Fibroblast of upper back skin (primary cell): ENCODE measurements around the gene IL1A.

Experiments used
- DNase-seq: peaks from one replicate; pipeline ENCODE4 v3.0.0-alpha.2; 2013

The IL1A gene

GRCh38 chr2:112724591-112725525, 59.4 kb downstream of the IL1A start:
- no peak for DNase-seq

GRCh38 chr2:112723995-112724394, 60.3 kb downstream of the IL1A start:
- DNase-seq = no peak
